ENCODE measurements around the gene TSPAN17.

The TSPAN17 gene

GRCh38 chr5:176642675-176643490 is 4.4 kb upstream of the TSPAN17 start:
- H3K27me3 Mint-ChIP-seq (ENCODE audit: low read depth) = no peaks in the 10 kb centered on the region
- H3K4me1 Mint-ChIP-seq (ENCODE audit: low read depth) = peaks cover 11% of the 10 kb centered on the region
- no peak overlapping the region for H3K4me3 Mint-ChIP-seq
- no peak overlapping the region for H3K27ac Mint-ChIP-seq
- no peaks in the 10 kb centered on the region for H3K9me3 Mint-ChIP-seq
- H3K36me3 Mint-ChIP-seq (ENCODE audit: low read depth) = no peaks in the 10 kb centered on the region

- Mint-ChIP-seq H3K27me3 (ENCODE audit: low read depth) (no peaks in the 10 kb centered on the region), H3K9me3 (no peaks in the 10 kb centered on the region), H3K4me3 (no peak overlapping the region), H3K27ac (no peak overlapping the region), H3K36me3 (ENCODE audit: low read depth) (no peaks in the 10 kb centered on the region), H3K4me1 (ENCODE audit: low read depth) (peaks cover 18% of the 10 kb centered on the region)
These were observed 3.6 kb upstream of the TSPAN17 start for GRCh38 chr5:176643491-176644219.

DNA sequence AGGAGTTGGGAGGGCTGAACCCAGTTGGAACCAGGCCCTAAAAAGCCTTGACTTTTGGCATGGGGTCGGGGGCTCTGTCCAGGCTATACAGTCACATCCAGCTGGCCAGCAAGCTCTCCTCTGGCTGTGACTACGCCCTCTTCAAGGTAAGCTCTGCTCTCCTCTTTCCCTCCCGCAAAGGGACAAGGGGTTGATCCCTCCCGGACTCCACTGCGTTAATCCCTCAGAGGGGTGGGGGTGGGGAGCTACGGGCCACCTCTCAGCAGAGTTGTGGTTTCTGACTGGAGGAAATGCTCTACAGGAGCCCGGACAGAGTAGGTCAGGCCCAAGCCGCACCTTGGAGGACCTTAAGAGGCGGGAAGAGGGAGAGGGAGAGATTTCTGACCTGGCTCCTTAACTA is 3.0 kb upstream of the TSPAN17 start:
- Mint-ChIP-seq H3K27me3 (ENCODE audit: low read depth) (no peaks in the 10 kb centered on the region), H3K4me1 (ENCODE audit: low read depth) (peaks cover 24% of the 10 kb centered on the region), H3K27ac (no peak overlapping the region), H3K9me3 (no peaks in the 10 kb centered on the region), H3K4me3 (no peak overlapping the region), H3K36me3 (ENCODE audit: low read depth) (no peaks in the 10 kb centered on the region)

DNA sequence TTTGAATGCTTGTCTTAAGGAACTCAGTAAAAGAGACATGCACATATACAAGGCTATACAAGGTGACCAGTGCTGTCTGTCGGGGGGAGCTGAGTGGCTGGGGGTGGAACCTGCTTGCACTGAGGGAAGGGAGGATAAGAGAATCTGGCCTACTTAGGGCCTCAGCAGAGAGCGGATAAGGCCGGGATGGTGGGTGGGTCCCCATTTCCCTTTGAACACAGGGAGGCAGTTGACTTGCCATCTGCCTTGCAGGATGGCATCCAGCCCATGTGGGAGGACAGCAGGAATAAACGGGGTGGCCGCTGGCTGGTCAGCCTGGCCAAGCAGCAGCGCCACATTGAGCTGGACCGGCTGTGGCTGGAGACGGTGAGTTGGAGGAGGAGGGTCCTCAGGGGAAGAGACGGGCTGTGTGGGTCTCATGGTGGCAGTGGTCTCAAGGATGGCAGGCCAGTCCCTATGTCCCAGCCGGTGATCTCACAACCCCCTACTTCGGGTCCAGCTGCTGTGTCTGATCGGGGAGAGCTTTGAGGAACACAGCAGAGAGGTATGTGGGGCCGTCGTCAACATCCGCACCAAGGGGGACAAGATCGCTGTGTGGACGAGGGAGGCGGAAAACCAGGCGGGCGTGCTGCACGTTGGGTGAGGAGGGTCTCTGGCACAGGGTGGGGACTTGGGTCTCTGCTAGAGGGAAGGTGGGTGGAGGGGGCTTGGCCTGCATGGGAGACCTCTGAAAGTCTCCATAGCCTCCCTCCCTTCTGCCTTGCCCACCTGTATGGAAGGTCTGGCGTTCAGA is 2.2 kb upstream of the TSPAN17 start:
- Mint-ChIP-seq H3K27me3 (ENCODE audit: low read depth) (no peaks in the 10 kb centered on the region), H3K27ac (peak overlapping the region; percentile 31), H3K4me1 (ENCODE audit: low read depth) (peaks cover 29% of the 10 kb centered on the region), H3K36me3 (ENCODE audit: low read depth) (no peaks in the 10 kb centered on the region), H3K4me3 (peak overlapping the region; percentile 67), H3K9me3 (no peaks in the 10 kb centered on the region)

DNA sequence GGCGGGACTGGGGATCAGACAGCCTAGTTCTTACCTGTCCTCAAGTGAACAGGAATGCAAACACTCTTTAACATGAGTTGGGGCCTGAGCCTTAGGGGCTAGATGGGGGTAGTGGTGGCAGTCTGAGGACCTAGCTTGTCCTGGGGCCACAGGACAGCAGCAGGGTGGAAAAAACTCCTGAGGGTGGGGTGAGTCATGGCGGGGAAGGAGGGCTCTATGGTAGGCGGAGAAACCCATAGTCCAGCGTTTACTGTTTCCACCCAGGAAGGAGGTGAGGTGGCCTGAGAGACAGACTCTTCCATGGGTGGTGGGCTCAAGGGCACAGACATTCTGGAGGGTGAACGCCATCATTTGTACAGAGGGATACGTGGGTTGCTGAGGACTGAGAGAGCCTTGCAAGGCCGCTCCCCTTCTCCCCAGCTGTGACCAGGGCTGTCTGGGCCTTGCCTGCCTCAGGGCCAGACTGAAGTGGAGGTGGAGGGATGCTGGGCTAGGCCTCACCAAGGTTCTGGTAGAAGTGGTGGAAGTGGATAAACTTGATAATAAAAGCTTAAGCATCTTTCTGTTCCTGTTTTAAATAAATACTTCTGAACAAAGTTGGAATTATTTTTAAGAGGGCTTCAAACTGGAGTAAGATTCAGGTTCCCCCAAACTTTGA is 1.1 kb upstream of the TSPAN17 start:
- Mint-ChIP-seq H3K4me1 (ENCODE audit: low read depth) (peaks cover 38% of the 10 kb centered on the region), H3K9me3 (no peaks in the 10 kb centered on the region), H3K27ac (peak overlapping the region; percentile 85), H3K27me3 (ENCODE audit: low read depth) (no peaks in the 10 kb centered on the region), H3K4me3 (peak overlapping the region; percentile 84), H3K36me3 (ENCODE audit: low read depth) (peaks cover 5% of the 10 kb centered on the region)

- peaks cover 5% of the 10 kb centered on the region for H3K36me3 Mint-ChIP-seq (ENCODE audit: low read depth)
- peaks cover 39% of the 10 kb centered on the region for H3K4me1 Mint-ChIP-seq (ENCODE audit: low read depth)
- peak overlapping the region; percentile 85 for H3K27ac Mint-ChIP-seq
- no peaks in the 10 kb centered on the region for H3K27me3 Mint-ChIP-seq (ENCODE audit: low read depth)
- H3K4me3 Mint-ChIP-seq = peak overlapping the region; percentile 84
- no peaks in the 10 kb centered on the region for H3K9me3 Mint-ChIP-seq
These were observed 616 bp upstream of the TSPAN17 start for GRCh38 chr5:176646707-176647029.

- Mint-ChIP-seq H3K27me3 (ENCODE audit: low read depth) (no peaks in the 10 kb centered on the region), H3K4me3 (peak overlapping the region; percentile 90), H3K36me3 (ENCODE audit: low read depth) (peaks cover 5% of the 10 kb centered on the region), H3K27ac (peak overlapping the region; percentile 89), H3K9me3 (no peaks in the 10 kb centered on the region), H3K4me1 (ENCODE audit: low read depth) (peaks cover 46% of the 10 kb centered on the region)
These were observed 674 bp downstream of the TSPAN17 start for GRCh38 chr5:176647843-176648473.

- Mint-ChIP-seq H3K4me1 (ENCODE audit: low read depth) (peaks cover 53% of the 10 kb centered on the region), H3K36me3 (ENCODE audit: low read depth) (peaks cover 11% of the 10 kb centered on the region), H3K9me3 (no peaks in the 10 kb centered on the region), H3K4me3 (peak overlapping the region; percentile 90), H3K27me3 (ENCODE audit: low read depth) (no peaks in the 10 kb centered on the region), H3K27ac (peak overlapping the region; percentile 89)
These were observed 1.4 kb downstream of the TSPAN17 start for GRCh38 chr5:176648474-176649194.

DNA sequence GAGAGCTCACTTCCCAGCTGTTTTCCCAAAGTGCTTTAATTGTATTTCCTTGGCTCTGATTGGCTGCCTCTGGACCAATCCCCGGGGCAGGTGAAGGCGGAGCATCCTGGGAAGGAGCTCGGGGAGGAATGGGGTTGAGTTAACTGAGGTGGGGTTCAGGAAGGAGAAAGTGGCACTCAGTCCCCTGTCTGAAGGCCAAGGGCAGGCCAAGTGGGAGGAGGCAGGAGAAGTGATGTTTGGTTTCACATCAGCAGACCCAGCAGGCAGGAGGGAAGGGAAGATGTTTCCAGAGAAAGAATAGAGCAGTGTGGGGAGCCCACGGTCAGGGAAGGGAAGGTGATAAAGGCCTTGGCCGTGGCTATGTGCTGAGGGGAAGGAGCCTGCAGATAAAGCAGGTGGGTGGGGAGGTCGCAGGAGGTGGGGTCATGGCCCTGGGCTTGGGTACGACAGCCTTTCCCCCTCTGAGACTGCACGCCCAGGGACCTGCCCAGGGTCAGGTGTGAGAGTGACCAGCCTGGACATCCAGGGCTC is 3.1 kb downstream of the TSPAN17 start:
- peaks cover 53% of the 10 kb centered on the region for H3K4me1 Mint-ChIP-seq (ENCODE audit: low read depth)
- no peaks in the 10 kb centered on the region for H3K27me3 Mint-ChIP-seq (ENCODE audit: low read depth)
- no peaks in the 10 kb centered on the region for H3K9me3 Mint-ChIP-seq
- no peak overlapping the region for H3K4me3 Mint-ChIP-seq
- no peak overlapping the region for H3K27ac Mint-ChIP-seq
- H3K36me3 Mint-ChIP-seq (ENCODE audit: low read depth) = peaks cover 17% of the 10 kb centered on the region

DNA sequence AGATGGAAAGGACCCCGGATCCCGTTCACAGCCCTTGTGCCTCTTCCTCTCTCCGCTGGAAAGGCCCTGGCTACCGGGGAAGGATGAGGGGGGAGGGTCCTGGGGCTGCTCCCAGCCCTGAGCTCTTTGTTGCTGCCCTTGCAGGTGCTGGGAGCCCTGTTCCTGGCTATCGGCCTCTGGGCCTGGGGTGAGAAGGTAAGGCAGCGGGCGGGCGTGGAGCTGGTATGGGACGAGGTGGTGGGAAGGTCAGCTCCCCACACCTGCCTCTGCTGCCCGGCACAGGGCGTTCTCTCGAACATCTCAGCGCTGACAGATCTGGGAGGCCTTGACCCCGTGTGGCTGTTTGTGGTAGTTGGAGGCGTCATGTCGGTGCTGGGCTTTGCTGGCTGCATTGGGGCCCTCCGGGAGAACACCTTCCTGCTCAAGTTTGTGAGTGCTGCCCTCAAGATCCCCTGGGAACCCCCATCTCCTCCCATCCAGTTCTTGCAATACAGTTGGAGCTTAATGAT is 4.2 kb downstream of the TSPAN17 start:
- Mint-ChIP-seq H3K36me3 (ENCODE audit: low read depth) (peaks cover 17% of the 10 kb centered on the region), H3K4me3 (no peak overlapping the region), H3K27me3 (ENCODE audit: low read depth) (no peaks in the 10 kb centered on the region), H3K9me3 (no peaks in the 10 kb centered on the region), H3K4me1 (ENCODE audit: low read depth) (peaks cover 47% of the 10 kb centered on the region), H3K27ac (no peak overlapping the region)

- Mint-ChIP-seq H3K36me3 (ENCODE audit: low read depth) (peaks cover 17% of the 10 kb centered on the region), H3K4me3 (no peak overlapping the region), H3K4me1 (ENCODE audit: low read depth) (peaks cover 42% of the 10 kb centered on the region), H3K27ac (no peak overlapping the region), H3K9me3 (no peaks in the 10 kb centered on the region), H3K27me3 (ENCODE audit: low read depth) (no peaks in the 10 kb centered on the region)
These were observed 4.9 kb downstream of the TSPAN17 start for GRCh38 chr5:176652136-176652535.

DNA sequence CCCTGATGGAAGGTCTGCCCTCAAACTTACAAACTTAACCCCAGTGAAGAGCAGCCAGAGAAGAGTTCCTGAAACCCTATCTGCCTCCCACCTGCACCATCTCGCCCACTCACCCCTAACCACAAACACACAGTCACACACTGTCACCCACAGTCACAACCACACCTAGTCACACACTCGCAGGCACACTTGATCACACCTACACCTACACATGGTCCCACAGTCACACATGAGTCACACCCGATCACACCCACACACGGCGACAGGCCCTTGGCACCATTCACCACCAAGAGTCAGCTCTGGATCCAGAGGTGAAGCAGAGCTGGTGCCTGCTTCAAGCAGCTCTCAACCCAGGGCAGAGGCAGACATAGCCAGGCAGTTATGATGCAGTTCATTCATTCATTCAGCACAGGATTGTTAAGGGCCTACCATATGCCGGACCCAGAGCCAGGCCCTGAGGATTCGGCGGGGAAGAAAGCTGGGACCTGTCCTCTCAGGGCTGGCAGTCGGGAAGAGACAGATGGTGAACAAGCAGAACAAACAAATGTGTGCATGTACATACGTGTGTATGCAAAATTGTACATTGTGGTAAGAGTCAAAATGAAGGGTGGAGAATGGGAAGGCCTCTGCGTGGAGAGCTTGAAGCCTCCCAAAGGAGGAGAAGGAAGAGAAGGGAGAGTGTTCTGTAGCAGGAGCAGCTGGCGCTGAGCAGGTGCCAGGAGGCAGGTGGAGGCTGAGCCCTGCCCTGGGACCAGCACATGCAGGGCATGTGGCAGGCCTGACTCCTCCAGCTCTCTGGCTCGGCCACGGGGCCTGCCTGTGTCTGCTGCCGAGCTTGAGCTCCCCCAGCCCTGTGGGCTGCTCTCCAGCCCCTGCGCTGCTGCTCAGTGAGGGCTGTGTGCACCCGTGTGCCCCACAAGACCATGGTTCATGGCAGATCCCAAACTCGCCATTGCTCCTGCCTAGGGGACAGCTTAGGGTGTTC is 6.4 kb downstream of the TSPAN17 start:
- H3K4me1 Mint-ChIP-seq (ENCODE audit: low read depth) = peaks cover 43% of the 10 kb centered on the region
- peaks cover 21% of the 10 kb centered on the region for H3K36me3 Mint-ChIP-seq (ENCODE audit: low read depth)
- H3K4me3 Mint-ChIP-seq = peak overlapping the region; percentile 12
- peak overlapping the region; percentile 74 for H3K27ac Mint-ChIP-seq
- no peaks in the 10 kb centered on the region for H3K9me3 Mint-ChIP-seq
- H3K27me3 Mint-ChIP-seq (ENCODE audit: low read depth) = no peaks in the 10 kb centered on the region

Data from T-helper 1 cell treated with Interleukin-12 subunit alpha and Interleukin-12 subunit beta and Interleukin-4 antibody, amounts not matched to agents 30 μg/mL and 1 μg/mL, for 36 hours (primary cell).